Gastrocnemius medialis (tissue), 4 donors: ENCODE measurements around the gene DRD1. TPM values are rescaled to one million over a fixed set of nuclear protein-coding genes. Genes with fewer than 3 reads are reported as not detected.

Experiments
- ATAC-seq, 2 donors: fragments of 150-250 bp; one replicate each; pipeline ENCODE4 v1.9.1; 2016
- DNase-seq, 2 donors: peaks; one replicate each; pipeline ENCODE4 v3.0.0-alpha.2; 2019
- H3K27ac ChIP-seq, 4 donors: fragments of 200-600 bp; sonication (generic); 1 replicate in 1 of 4; 2 replicates in 3 of 4; pipeline ENCODE4 v1.5.1; 2016 to 2018; ENCODE audit warnings: mild to moderate bottlenecking in 2 of 4, moderate library complexity in 1 of 4
- H3K27me3 ChIP-seq, 3 donors: fragments of 200-600 bp; sonication (generic) in 2 of 3; 1 replicate in 1 of 3; 2 replicates in 2 of 3; pipeline versions ENCODE4 v1.5.1 to v1.6.0; 2016 to 2019; ENCODE audit warnings: mild to moderate bottlenecking in 1 of 3, moderate library complexity in 1 of 3
- H3K36me3 ChIP-seq, 2 donors: fragments of 200-600 bp; sonication (generic) in 1 of 2; one replicate each; pipeline ENCODE4 v1.5.1; 2017 to 2018
- H3K4me1 ChIP-seq, 2 donors: fragments of 200-600 bp; sonication (generic) in 1 of 2; one replicate each; pipeline ENCODE4 v1.5.1; 2016 to 2017; ENCODE audit warnings: mild to moderate bottlenecking in 2 of 2
- H3K4me3 ChIP-seq, 4 donors: fragments of 200-600 bp; sonication (generic) in 3 of 4; 1 replicate in 1 of 4; 2 replicates in 3 of 4; pipeline ENCODE4 v1.5.1; 2016 to 2019; ENCODE audit warnings: mild to moderate bottlenecking in 2 of 4
- H3K9me3 ChIP-seq, 3 donors: fragments of 200-600 bp; sonication (generic) in 2 of 3; 1 replicate in 1 of 3; 2 replicates in 2 of 3; pipeline ENCODE4 v1.5.1; 2016 to 2019
- POLR2A ChIP-seq, 2 donors: fragments of 450-650 bp; IDR thresholded peaks; one replicate each; pipeline ENCODE4 v1.6.1; 2017; ENCODE audit warnings: antibody characterized with exemption in 2 of 2, mild to moderate bottlenecking in 2 of 2, moderate library complexity in 2 of 2
- in situ Hi-C, 4 donors: fragments of 200-750 bp; cut with MboI; loops; one replicate each; pipeline versions ENCODE4 v1.15.0 to v1.8.0; 2017; ENCODE audit warnings: low sequenced_read_pairs in 4 of 4
- intact Hi-C: fragments of 100-400 bp; cut with DNase I; formaldehyde crosslinking; loops from one replicate; pipeline ENCODE4 v1.15.1; 2023; ENCODE audit warnings: low total_unique reads
- total RNA-seq, 4 donors: library from RNA; depleted of rRNA; stranded (reverse); fragments of >200 nt; gene quantifications; one replicate each; pipeline versions ENCODE4 v1.1.0 to v1.2.3, GENCODE V29; 2016
- TF ChIP-seq, protein P1 (sequence below), 5 experiments: fragments of 450-650 bp in 3 of 5; fragments of 200-600 bp in 2 of 5; sonication (generic) in 2 of 5; IDR thresholded peaks in 4 of 5; conservative IDR thresholded peaks in 1 of 5; 1 replicate in 4 of 5; 2 replicates in 1 of 5; pipeline ENCODE4 v1.5.1; 2016 to 2019; ENCODE audit warnings: antibody characterized with exemption in 5 of 5, mild to moderate bottlenecking in 3 of 5, moderate library complexity in 3 of 5

The DRD1 gene
- total RNA-seq, 4 donors from 2014 or later: not detected

- TF ChIP-seq POLR2A (IDR thresholded peaks at IDR 0.05): no peak
- TF ChIP-seq, protein P1, sequence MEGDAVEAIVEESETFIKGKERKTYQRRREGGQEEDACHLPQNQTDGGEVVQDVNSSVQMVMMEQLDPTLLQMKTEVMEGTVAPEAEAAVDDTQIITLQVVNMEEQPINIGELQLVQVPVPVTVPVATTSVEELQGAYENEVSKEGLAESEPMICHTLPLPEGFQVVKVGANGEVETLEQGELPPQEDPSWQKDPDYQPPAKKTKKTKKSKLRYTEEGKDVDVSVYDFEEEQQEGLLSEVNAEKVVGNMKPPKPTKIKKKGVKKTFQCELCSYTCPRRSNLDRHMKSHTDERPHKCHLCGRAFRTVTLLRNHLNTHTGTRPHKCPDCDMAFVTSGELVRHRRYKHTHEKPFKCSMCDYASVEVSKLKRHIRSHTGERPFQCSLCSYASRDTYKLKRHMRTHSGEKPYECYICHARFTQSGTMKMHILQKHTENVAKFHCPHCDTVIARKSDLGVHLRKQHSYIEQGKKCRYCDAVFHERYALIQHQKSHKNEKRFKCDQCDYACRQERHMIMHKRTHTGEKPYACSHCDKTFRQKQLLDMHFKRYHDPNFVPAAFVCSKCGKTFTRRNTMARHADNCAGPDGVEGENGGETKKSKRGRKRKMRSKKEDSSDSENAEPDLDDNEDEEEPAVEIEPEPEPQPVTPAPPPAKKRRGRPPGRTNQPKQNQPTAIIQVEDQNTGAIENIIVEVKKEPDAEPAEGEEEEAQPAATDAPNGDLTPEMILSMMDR (IDR thresholded peaks at IDR 0.05 in 4 of 5, conservative IDR thresholded peaks at IDR 0.05 in 1 of 5): no peak
- intact Hi-C loops (no loop called here), in situ Hi-C loops (no loop called here)
- no peak for DNase-seq
- H3K27me3 ChIP-seq: no peaks in the 10 kb centered on the region
- no peak for ATAC-seq
- no peak overlapping the region for H3K4me3 ChIP-seq
- no peaks in the 10 kb centered on the region for H3K36me3 ChIP-seq
- no peak overlapping the region for H3K27ac ChIP-seq
- H3K4me1 ChIP-seq: peaks cover 6 to 9% of the 10 kb centered on the region in 2 donors
- no peaks in the 10 kb centered on the region for H3K9me3 ChIP-seq
These were observed 40.3 kb upstream of the DRD1 start for GRCh38 chr5:175484322-175484721.

DNA sequence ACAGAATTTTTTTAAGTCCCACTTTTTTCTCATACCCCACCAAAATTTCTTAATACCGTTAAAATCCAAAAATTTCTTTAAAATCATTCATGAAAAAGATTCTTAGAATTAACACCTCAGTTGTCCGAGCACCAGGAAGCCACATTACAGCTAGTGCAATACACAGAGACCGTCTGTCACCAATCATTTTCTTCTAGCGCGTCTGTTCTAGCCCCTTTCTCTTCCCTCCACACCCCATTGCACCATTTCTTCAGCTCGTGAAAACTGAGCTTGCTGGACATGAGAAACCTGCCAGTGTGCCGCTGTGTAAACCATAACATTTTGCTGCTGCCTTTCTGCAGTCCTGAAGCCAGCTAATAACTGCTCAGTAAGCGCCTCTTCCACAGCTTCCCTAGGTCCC is 39.4 kb upstream of the DRD1 start:
- ATAC-seq: no peak
- Histone ChIP-seq H3K4me1 (peaks cover 9 to 14% of the 10 kb centered on the region in 2 donors), H3K27ac (no peak overlapping the region), H3K9me3 (no peaks in the 10 kb centered on the region), H3K4me3 (no peak overlapping the region), H3K36me3 (no peaks in the 10 kb centered on the region), H3K27me3 (no peaks in the 10 kb centered on the region)
- intact Hi-C loops: no loop called here
- TF ChIP-seq, protein P1 (IDR thresholded peaks at IDR 0.05 in 4 of 5, conservative IDR thresholded peaks at IDR 0.05 in 1 of 5): no peak
- TF ChIP-seq POLR2A (IDR thresholded peaks at IDR 0.05): no peak
- in situ Hi-C loops: no loop called here
- no peak for DNase-seq

DNA sequence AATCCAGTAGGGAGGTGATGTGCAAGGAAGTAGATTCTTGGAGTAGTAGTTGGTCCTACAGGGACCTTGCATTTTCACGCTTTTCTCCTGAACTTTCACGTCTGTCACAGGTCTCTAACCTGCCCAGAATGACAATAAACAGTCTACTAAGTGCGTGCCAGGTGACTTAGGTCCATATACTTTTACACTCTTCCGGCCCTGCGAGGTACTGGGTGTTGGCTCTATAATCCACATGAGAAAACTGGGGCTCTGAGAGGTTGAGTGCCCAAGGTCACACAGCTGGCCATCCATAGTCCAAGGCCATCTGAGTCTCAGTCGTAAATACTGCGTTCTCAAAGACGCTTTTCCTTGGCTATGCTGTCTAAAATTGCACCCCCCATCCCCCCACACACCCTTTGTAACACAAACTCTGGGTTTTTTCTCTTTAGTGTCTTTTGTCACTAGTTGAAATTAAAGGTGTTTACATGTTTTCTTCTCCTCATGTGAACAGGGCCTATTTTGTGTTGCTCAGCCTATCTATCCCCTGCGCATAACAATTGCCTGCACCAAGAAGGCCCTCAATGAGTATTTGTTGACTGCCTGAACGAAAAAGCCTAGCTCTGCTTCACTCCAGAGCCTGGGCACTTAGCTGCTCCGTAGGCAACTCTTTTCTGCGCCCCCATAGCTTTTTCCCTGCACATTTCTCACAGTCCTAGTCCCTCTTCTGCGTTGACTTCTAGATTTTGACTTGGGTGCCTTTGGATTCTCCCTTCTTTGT is 35.3 kb upstream of the DRD1 start:
- peak; percentile 27 to 63 for ATAC-seq
- Histone ChIP-seq H3K36me3 (no peaks in the 10 kb centered on the region), H3K27ac (peak overlapping the region; percentile 53 to 81 (median 76)), H3K27me3 (no peaks in the 10 kb centered on the region), H3K4me3 (peak overlapping the region; percentile 74 to 93 (median 84)), H3K4me1 (peaks cover 9 to 18% of the 10 kb centered on the region in 2 donors), H3K9me3 (no peaks in the 10 kb centered on the region)
- in situ Hi-C loops (no loop called here), intact Hi-C loops (loop anchor here (10.0 kb wide), 1 partner anchor 635 kb away; no protein-coding TSS in a partner anchor)
- no peak for DNase-seq
- TF ChIP-seq, protein P1 (IDR thresholded peaks at IDR 0.05 in 4 of 5, conservative IDR thresholded peaks at IDR 0.05 in 1 of 5): no peak
- TF ChIP-seq POLR2A (IDR thresholded peaks at IDR 0.05): no peak

DNA sequence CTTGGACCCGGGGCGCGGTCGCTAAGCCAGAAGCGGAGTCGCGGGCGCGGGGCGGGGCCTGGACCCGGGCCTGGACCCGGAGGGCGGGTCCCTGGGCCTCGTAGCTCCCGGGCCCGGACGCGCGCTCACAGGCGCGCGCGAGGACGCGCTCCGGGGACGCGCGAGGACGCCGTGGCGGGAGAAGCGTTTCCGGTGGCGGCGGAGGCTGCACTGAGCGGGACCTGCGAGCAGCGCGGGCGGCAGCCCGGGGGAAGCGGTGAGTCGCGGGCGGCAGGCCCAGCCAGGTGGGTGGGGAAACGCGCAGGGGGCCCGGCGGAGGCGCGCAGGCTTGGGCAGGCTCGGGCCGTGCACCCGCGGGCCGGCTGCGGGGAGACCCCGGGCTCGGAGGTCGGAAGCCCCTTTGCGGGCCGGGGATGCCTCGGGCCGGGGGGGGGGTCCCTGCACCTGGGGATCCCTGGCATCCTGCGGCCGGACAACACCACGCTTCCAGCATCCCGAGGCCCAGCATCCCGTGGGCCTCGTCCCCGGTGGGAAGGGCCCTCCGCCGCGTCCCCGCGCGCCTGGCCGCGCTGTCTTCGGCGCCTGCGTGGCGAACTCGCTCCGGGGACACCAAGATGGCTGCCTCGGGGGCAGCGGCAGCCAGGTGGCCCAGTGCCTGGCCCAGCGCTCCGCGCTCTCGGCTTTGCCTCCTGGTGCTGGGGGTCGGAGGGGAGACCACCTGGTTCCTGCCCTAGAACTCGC is 34.6 kb upstream of the DRD1 start, which contains the start of gene SFXN1:
SFXN1 (plus strand) TSS at position 177 of the 741 bp plus-strand sequence. CDS start 13,544 bp downstream, outside the sequence.
- Histone ChIP-seq H3K27ac (peak within 1 kb of the TSS; percentile 53 to 81 (median 76)), H3K4me1 (peaks cover 9 to 18% of the 10 kb centered on the region in 2 donors), H3K27me3 (no peaks in the 10 kb centered on the region), H3K4me3 (peak within 1 kb of the TSS; percentile 74 to 93 (median 84)), H3K9me3 (no peaks in the 10 kb centered on the region), H3K36me3 (no peaks in the 10 kb centered on the region)
- DNase-seq (peak; percentile 31 to 61), ATAC-seq (peak; percentile 86 to 90)
- in situ Hi-C loops: no loop called here
- TF ChIP-seq, protein P1 (IDR thresholded peaks at IDR 0.05 in 4 of 5, conservative IDR thresholded peaks at IDR 0.05 in 1 of 5): no peak
- TF ChIP-seq POLR2A (IDR thresholded peaks at IDR 0.05): peak; percentile 46 to 69
- intact Hi-C loops: loop anchor here (10.0 kb wide), 1 partner anchor 634 kb away; no protein-coding TSS in a partner anchor
